HG03066 (cell line): ENCODE measurements around the gene PHACTR3.
"Not testable (repeated sequence)": the region's sequence is repeated elsewhere in the genome, so short reads cannot be mapped to it uniquely, and the experiment has no call there.

Source experiments
- ATAC-seq: cut with Tn5 transposase; IDR thresholded peaks from one replicate; pipeline ENCODE4 v1.9.1; 2021; ENCODE audit warnings: low read depth; ENCODE audit not compliant: unreplicated experiment

The PHACTR3 gene

DNA sequence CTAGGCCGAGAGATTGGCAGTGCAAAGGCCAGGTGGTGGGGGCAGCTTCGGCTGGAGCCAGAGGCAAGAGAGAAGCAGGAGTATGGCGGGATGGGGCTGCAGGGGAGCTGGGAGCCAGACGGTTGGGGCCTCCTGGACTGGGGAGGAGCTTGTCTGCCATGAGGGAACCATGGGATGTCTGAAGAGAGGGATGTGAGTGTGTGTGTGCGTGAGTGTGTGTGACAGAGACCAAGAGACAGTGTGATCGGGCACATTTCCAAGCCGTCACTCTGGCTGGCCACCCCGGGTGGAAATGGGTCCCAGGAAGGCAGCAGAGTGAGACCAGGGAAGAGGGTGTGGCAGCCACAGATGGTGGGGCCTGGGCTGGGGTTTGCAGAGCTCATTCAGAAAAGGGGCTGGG, 13.8 kb downstream of the PHACTR3 start:
- ATAC-seq = no peak

DNA sequence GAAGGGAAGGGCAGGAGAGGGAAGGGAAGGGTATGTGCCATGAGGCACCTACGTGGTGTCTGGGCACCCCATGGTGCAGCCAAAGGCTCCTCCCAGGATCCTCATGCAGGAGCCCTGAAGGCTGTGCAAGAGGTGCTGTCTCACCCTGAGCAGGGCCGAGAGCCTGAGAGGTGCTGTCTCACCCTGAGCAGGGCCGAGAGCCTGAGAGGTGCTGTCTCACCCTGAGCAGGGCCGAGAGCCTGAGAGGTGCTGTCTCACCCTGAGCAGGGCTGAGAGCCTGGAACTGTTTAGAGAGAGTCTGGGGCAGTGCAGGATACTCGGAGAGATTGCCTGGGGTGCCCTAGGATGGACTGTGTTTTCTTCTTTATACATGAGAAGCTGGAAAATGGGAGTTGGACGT, 14.2 kb downstream of the PHACTR3 start:
- not testable (repeated sequence) for ATAC-seq

DNA sequence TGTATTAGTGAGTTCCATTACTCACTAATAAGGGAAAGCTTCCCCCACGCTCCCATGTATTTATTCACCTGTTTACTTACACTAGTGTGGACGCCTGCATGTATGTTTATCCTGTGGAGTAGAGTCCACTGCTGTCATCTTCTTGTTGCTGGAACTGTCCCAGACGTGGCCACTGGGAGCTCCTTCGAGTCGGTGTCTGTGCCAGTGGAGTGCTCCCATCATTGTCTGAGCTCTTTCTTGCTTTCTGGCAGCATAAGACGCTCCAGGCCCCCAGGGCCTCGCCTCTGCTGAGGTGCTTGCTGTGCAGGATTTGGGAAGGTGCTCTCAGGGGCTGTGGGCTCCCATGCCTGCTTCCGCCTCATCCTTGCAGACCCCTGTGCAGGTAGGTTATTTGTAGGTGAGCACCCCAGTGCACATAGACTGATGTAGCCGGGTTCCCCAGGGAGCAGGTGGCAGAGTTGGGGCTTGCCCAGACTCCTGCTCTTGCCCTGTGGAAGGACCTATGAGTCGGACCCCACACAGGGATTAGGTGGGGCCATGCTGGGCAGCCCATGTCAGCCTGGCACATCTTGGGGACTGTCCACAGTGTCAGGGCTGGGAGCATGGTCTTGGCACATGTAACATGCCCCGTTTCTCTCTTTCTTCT, 16.6 kb downstream of the PHACTR3 start:
- no peak for ATAC-seq

DNA sequence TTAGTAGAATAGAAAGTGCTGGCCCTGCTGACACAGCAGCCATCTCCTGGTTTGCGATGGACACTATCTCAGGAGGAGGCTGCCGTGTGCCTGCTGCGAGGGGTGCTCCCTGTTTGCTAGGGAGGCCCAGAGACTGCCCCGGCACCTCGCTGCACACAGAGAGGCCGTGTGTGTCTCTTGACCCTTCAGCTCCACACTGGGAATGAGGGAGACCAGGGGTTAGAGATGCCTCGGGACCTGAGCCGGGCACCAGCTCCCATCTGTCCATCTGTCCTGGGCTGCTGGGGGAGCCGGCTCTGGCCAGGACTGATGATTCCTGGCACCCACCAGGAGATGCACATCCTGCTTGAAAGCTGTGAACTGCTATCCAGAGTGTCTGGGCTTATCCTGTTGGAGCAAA, 18.2 kb downstream of the PHACTR3 start:
- no peak for ATAC-seq

GRCh38 chr20:59623133-59623532, 18.8 kb downstream of the PHACTR3 start:
- ATAC-seq = no peak

- ATAC-seq = no peak
Measured at GRCh38 chr20:59623583-59623982, 19.2 kb downstream of the PHACTR3 start.

GRCh38 chr20:59624401-59624800, 20.1 kb downstream of the PHACTR3 start:
- ATAC-seq = no peak

DNA sequence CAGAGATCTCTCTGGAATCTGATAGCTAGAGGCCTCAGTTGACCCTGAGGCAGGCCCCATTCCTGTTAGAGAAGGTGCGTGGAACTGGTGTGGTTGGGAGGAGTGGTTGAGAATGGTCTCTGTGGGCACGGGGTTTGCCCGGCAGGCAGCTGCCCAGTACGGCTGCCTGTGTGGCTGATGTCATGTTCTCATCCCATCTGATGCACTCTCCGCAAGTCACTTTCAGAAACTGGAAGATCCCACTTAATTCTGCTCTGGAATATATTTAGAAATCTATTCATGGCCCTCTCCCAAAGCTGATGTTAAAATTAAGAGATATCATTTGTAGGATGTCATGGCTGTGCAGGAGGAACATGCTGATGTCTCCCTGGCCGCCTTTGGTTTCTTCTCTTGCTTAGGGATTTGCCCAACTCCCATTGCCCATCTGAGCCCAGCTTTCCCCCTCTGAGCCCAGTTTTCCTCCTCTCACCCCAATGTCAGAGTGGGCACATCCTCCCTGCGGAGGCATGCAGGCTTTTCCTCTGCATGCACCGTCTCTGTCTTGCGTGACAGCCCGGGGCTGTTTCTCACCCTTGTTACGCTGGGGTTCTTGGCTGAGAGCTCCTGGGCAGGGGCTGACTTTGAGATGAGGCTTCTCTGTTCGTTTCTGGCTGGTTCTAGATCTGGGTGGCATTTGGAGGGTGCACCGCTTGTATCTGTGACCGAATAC, 21.0 kb downstream of the PHACTR3 start:
- ATAC-seq = no peak

DNA sequence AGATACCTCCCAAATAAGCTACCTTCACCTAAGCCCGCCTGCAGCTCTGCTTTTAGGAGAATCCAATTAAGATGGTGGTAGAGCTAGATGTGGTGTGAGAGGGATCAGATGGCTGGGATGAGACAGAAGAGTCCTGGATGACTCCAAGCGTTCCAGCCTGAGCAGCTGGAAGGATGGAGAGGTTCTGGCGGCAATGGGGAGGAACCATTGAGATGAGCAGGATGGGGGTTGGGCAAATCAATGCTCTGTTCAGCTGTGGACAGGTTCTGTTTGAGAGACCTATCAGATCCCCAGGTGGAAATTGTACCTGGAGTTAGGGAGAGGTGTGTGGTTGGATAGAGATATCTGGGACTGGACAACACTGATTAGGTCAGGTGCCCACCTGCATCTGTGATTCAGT, 23.0 kb downstream of the PHACTR3 start:
- no peak for ATAC-seq

DNA sequence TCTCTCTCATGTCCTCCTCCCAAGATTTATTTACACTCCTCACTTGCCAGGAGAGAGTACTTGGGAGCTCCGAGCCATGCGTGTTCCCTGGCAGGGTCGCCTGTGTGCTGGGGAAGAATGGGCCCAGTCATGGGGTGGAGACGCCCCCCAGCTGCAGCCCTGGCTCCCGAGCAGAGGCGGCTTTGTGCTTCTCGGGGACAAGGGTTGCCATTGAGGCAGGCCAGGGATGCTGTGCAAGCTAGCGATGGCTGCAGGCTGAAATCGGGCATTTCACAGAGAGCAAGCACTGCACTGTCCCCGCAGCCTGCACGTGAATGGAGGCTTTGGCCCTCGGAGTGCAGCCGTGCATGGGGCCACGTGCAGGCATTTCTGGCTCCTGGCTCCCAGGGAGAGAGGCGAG, 23.8 kb downstream of the PHACTR3 start:
- ATAC-seq = no peak

DNA sequence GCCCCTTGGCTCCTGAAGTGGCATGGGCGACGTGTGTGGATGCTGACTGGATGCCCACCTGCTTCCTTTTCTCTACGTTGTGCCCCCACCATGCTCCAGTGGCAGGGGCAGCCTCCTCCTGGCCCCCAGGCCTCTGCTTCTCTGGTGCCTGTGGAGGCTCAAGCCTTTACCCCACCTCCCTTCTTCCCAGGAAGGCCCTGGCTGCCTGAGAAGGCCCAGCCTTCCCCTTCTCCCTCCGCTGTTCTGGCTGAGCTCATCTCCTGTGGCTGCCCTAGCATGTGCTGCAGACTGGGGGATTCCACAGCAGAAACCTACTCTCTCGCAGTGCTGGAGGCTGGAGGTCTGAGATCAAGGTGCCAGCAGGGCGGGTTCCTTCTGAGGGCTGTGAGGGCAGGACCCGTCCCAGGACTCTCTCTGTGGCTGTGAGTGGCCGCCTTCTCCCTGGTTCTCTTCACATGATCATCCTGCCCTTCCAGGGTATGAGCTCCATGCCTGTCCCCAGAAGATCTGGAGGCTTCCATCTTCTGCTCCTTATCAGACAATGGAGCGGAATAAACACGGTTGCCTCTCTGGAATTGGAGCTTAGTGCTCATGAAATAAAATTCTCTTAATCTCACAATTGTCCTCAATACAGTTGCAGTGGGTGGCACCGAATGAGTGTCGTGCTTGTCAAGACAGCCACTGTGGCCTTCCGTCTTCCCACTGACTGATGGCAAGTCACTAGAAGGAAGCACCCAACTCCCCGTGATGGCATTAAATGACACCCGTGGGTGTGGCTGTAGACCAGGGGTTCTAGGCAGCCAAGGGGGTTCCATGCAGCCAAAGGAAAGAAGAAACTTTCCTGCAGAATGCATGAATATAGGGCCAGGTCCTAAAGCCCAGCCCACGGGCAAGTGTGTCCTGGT, 25.1 kb downstream of the PHACTR3 start:
- ATAC-seq = no peak

DNA sequence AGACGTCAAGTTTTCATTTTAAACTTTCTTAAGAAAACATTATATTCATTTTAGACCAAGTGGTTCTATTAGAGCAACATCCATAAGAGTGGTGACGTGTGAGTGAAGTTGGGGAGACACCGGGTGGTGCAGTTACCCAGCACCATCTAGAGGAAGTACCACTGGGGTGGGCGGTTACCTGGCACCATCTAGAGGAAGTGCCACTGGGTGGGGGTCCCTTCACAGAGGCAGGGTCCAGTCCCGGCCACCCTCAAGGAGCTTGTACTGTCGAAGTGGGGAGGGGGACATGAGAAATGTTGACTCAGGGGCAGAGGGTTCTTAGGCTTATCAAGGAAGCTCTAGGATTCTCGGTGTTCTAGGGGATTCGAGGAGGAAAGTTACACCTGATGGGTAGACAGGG, 26.2 kb downstream of the PHACTR3 start:
- no peak for ATAC-seq

- ATAC-seq = no peak
Measured at GRCh38 chr20:59631751-59632540, 27.6 kb downstream of the PHACTR3 start.

DNA sequence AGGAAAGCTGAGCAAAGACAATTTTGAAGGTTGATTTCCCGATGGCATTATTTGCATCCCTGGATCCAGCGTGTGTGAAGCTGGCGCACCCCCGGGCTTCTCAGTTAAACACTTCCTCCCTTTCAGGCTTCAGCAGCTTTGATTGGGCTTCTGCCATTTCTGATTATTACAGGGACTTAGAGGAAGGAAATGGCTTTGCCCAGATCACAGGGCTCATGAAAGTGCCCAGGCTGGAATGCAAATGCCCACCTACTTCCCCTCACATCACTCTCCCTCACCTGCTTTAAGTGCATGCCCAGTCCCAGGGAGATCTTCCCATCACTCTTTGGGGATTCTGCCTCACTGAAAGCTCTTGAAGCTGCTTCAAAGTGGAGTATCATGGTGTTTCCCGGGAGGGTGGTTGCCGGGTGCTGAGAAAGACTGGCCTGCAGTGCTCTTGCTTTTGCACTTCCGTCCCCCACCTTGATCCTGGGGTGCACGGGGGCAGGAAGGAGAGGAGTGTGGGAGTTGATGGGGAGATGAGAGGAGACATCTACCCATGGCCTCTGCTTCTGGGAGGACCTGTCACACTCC, 28.3 kb downstream of the PHACTR3 start:
- no peak for ATAC-seq

DNA sequence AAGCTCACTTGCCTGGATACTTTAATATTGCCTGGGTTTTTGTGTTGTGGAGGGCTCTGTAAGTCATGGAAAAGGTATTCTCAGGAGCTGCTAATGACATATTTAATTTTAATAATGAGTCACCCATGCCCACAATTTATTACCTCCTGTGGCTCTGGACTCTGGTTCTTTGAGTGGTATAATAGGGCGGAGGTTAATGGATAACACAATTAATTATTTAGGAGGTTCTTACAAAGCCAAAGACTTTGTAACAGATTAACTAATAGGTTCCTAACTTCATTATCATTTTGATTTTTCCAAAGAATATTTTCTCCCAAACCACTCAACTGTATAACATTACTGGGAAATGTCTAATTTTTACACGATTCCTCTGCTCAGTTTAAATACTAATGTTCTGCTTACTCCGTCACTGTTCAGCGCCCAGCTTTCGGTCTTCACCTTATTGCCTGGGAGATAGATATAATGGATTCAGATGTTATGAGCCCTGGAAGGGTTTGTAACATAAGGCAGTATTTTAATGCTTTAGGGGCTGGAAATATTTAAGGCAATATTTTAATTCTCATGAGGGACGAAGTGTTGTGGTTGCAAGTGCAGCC, 29.4 kb downstream of the PHACTR3 start:
- no peak for ATAC-seq

DNA sequence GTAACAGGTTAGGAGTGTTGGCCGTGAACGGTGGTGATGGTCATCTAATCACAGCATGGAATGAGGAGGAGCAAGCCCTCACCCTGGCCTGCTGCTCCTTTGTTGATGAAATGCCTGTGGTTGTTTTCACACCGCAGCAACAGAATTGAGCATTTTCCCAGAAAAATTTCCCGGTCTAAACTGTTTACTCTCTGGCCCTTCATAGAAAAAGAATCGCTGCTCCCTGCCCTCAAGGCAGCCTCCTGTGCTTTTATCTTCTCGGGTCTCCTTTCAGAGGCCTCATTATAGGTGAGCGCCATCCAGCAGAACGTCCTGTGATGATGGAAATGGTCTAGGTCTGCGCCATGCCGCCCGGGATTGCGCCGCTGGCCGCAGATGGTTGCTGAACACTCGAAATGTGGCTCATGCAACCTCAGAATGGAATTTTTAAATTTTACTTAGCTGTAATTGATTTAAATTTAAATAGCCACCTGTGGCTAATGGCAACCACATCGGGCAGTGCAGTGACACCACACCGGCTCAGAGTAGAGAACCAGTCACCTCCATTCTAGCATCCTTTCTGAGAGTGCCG, 30.2 kb downstream of the PHACTR3 start:
- ATAC-seq = no peak

DNA sequence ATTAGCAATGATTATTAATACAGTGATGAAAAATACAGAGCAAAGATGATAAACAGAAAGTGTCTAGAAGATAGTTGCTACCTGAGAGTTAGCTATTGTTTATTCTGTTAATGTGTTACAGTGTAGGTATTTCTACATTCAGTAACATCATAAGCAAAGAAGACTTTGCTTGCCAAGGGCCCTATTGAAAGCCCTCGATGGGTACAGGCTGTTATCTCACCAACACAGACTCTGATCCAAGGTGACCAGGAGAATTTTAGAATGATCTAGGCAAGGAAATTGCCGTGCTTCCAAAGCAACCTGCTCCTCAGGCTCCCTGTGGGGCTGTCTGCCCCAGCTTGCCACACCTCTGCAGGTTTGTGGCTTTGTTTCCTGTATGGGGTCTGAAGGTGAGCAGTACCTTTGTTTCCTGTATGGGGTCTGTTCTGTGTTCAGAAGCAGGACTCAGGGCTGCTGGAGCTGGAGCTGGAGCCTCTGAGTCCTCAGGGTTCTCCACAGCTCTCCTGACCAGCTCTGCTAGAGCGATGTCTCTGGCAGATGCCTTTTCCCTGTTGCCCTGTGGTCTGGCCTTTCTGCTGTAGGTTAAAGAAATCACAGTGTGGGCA, 32.5 kb downstream of the PHACTR3 start:
- no peak for ATAC-seq

GRCh38 chr20:59640267-59640666, 35.9 kb downstream of the PHACTR3 start:
- no peak for ATAC-seq

- no peak for ATAC-seq
Measured at GRCh38 chr20:59643615-59644061, 39.3 kb downstream of the PHACTR3 start.
